HG02588 (cell line): Measurements from ENCODE around the gene DUSP10.

ENCODE experiments used
- ATAC-seq: cut with Tn5 transposase; IDR thresholded peaks from one replicate; pipeline ENCODE4 v1.9.1; 2021; ENCODE audit warnings: mild to moderate bottlenecking, moderate library complexity; ENCODE audit not compliant: unreplicated experiment

The DUSP10 gene

GRCh38 chr1:221734187-221734586 is 7.7 kb downstream of the DUSP10 start:
- ATAC-seq = no peak

GRCh38 chr1:221732052-221732451 is 9.8 kb downstream of the DUSP10 start:
- no peak for ATAC-seq

DNA sequence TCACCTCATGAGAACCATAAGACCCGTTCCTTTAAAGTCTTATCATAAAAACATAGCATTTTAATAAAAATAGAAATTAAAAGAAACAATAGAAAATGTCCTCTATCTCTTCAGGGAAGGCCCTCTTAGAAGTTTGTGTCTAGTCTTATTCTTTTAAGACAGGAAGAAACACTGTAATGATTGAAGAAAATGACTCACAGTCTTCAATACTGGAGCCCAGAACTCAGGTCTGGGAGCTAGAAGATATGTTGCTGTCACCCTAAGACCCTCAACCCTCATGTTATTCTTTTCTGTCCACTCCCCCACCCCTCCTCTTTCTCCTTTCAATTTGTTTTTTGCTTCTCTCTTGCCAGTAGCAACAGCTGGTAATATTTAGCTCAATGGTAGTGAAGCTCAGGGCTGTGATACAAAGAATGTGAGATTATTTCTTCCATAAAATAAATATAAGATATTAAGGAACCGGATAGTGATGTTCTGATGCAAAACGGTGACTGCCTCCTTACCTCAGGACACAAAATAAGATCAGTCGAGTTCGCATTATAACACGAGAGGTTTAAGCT is 12.0 kb downstream of the DUSP10 start:
- ATAC-seq = no peak

DNA sequence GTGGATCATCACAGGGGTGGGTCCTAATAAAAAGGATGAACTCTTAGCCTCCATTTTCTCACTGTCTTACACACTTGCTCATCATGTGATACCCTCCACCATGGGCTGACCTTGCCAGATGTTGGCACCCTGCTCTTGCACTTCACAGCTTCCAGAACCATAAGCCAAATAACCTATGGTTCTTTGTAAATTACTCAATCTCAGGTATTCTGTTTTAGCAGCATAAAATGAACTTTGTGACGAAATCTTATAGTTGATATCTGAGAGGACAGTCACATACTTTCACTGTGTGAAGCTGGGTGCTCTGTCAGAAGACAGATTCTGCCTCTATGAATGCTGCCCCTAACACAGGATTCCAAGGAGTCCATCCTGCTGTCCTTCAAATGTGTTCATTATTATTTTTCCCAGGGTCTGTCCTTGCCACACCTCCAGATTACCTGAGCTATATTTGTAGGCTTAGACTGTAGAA is 13.8 kb downstream of the DUSP10 start:
- ATAC-seq = no peak

GRCh38 chr1:221727146-221728036 is 14.5 kb downstream of the DUSP10 start:
- no peak for ATAC-seq

DNA sequence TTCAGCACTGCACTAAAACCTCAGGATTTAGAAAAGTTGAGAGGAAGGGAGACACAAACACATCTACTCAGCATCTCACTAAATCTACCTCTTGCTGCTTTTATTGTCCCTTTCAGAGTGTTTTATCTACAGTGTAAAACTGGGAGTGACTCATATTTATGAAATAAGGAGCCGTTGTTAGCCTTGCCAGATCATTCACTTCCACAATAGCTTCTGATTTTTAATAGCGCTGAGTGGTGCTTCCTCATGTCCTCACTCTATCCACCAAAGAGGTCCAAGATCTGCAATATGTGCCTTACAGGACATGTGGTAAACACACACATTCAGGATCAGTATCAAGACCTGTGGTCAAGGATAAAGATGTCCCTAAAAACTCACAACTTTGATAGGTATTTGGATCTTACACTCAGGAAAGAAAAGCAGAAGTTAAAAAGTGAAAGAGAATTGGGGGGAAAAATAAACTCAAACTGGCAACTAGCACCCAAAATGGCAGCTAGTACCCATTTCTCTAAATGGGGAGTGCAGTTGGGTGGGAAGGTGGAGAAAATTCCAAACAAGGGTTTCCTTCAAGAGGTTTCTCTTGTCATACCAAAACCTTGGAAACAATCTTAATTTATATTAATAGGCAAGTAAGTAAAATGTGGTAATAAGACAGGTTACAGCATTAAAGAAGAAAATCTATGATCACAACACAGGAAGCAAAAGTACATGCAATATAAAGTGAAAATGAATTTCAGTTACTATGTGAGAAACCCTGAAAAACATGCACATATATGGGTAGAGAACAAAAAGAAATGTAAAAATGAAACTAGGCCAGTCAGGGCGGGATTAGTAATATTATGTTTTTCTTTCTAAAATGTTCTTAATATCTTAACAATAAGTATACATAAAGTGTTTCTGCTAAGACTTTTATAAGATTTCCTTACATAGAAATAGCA is 15.9 kb downstream of the DUSP10 start:
- ATAC-seq = peak; percentile 47

DNA sequence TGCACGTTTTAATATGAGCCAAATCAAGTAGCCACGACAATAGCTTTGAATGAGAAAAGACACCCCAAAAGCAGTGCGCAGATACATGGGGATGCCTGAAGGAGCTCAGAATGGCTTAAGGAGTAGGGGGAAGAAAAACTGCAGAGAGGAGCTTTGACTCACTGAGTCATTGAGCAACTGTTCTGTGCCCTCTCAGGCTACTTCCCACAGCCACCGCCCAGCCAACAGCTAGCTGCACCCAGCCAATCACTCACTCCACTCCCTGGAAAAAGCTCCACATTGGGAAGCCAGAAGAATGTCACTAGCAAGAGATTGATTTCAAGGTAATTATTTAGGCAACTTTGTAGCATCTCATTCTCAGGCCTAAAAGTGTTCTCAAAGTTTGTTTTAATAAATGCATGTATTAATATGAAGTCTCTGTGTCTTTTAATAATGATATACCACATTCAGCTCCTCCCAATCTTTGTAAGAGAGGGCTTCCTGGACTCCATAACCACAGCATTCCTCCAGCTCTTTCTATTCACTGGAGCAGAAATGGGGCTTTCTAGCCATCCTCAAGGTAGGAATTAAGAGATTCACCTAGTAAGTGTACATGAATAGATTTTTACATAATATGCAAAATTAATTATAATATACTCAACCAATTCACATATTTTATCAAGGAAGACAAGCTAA is 16.8 kb downstream of the DUSP10 start:
- no peak for ATAC-seq

GRCh38 chr1:221723848-221724236 is 18.0 kb downstream of the DUSP10 start:
- no peak for ATAC-seq

GRCh38 chr1:221723018-221723847 is 18.7 kb downstream of the DUSP10 start:
- ATAC-seq = no peak

- ATAC-seq = no peak
Observed at GRCh38 chr1:221722254-221723017, 19.5 kb downstream of the DUSP10 start.

- ATAC-seq = no peak
Observed at GRCh38 chr1:221720545-221720944, 21.3 kb downstream of the DUSP10 start.

- no peak for ATAC-seq
Observed at GRCh38 chr1:221719987-221720386, 21.9 kb downstream of the DUSP10 start.

GRCh38 chr1:221719278-221719597 is 22.7 kb downstream of the DUSP10 start:
- no peak for ATAC-seq

DNA sequence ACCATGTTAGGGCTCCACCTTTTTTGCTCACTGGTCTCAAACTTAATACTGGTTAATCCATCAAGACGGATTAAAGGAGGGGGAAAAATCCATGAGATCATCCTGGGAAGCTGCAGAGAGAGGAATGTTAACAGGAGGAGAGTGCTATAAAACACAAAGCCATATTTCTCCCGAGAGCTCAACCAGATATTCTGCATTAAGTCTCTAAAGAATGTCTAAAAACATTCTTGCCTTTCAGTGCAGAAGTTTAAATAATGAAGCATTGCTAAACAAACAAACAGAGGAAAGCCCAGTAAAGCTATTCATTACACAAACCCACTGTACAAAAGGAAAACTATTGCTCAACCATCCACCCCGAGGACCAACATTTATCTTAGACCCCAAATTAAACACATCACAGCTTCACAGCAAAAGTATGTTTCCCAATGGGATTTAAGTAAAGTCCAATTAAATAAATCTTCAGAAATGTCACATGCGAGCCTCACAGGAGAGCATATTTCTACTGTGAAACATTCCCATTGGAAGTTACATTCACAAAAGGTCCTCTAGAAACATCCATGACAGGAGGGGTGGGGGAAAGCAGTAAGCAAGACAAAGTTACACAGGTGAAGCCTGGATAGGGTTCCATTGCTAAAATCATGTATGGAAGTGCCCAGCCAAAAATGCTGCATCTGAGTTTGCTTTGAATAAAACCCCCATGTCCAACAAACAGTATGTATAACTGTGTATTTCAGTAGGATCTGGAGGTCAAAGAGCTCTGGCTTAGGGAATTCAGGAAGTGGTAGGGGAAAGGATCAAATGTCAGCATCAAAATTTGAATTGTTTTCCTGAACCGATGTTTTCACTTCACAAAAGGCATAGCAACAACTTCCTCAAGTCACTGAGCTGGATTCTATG is 23.3 kb downstream of the DUSP10 start:
- no peak for ATAC-seq

- no peak for ATAC-seq
Observed at GRCh38 chr1:221717485-221717853, 24.4 kb downstream of the DUSP10 start.

DNA sequence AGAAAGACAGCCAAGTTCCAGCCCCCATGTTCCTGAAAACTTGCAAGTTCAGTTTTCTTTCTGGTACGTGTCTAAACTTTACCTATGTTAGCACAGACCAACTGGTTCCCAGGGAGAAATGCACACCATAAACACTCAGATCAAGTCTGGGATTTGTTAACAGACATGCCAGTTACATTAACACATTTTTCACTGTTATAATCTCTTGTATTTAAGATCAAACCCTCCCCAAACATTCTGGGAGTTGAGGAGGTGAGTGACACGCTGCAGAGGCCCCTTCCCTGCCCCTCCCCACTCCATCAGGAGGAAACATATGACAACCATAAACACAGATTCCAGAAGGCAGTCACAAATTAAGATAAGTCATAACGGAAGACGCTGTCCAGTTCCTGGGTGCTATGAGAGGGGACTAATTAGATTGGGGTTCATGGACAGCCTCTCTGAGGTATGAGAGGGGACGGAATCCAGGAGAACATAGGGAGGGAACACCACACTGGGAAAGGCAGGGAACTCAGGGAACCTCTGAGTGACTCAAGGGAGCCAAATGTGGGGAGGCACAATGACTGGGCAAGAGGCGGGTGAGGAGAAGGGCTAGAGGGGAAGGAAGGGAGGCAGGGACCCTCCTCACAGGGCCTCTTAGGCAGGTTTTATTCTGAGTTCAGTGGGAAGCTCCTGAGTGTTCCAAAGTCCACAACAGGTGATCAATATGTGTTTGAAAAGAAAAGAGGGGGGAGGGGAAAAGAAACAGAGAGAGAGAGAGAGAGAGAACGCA is 25.0 kb downstream of the DUSP10 start:
- no peak for ATAC-seq

DNA sequence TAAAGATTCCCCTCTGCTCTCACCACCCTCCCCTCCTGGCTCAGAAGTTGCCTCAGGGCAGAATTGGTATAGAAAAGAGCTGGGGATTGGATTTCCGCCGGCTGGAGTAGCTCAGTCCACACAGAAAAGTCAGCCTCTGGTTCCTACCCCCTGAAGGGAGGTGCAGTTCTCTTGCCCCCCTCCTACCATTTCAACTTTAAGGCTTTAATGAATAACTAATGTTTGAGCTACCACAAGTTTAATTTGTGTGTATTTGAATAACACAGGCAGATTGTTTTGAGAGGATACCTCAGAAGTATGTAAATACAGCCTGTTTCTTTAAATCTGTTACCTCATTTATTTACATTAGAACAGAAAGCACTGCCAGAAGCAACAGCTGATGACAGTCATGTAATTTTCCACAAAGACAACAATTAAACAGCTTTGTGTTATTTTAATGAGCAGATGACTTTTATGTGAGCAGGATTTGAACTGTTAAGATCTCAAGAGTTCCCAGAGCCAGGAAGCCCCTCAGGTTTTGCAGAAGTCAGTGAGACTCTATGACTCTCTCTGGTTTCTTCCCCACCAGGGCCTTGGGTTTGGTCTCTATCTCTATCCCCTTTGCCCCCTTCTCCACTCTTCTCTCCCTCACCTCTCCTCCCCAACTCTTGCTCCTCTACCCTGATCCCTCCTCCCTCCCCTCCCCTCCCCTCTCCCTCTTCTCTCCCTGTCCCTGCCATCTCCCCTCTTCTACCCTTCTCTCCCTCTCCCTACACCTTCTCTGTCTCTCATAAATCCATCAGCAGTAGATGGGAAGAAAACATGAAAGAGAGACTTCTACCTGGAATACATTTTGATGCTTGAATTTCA is 26.3 kb downstream of the DUSP10 start:
- no peak for ATAC-seq
